MM.1S (cell line): ENCODE results near the gene LRRC4B.

Experiments used
- CTCF ChIP-seq: fragments of 300-600 bp; sonication (generic); IDR thresholded peaks from 2 replicates; pipeline ENCODE4 v1.5.1; 2016; ENCODE audit warnings: antibody characterized with exemption, low read length, mixed read lengths
- EZH2 ChIP-seq: fragments of 300-600 bp; sonication (generic); optimal IDR thresholded peaks from 2 replicates; pipeline ENCODE3; 2017; ENCODE audit warnings: low read depth, mild to moderate bottlenecking, antibody characterized with exemption, low read length, mixed read lengths
- EZH2phosphoT487 ChIP-seq: fragments of 300-600 bp; sonication (generic); IDR thresholded peaks from 2 replicates; pipeline ENCODE4 v1.6.1; 2018; ENCODE audit warnings: antibody characterized with exemption, low read length

DNA sequence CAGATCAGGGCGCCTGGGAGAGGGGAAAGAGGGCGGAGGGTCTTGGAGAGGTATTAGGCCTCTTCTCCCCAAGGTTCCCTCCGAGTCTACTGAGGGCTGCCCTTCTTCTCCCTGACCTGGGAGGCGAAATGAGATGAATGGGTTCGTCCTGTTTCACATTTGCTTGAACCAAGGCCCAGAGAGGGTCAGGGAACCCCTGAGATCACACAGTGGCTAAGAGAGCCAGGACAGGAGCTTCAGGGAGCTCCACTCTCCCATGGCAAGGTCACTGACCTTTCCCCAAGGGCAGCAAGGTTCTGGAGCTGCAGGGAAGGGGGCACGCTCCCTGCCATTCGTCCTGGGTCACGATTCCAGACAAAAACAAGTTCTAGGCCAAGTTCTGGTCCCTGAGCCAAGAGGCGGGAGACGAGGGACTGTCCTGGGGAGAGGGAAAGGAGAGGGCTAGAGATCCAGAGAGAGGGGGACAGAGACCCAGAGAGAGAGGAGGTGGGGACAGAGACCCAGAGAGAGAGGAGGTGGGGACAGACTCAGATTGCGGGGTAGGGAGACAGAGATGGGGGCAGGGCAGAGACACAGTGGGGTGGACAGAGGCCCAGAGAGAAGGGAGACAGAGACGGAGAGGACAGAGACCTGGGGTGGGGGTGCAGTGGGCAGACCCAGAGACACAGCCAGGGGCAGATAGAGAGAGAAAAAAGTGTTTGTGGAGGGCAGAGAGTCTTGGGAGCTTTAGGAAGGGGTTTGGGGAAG lies 55.1 kb downstream of the LRRC4B start:
- TF ChIP-seq CTCF (no peak), EZH2phosphoT487 (no peak), EZH2 (no peak)
